ENCODE results near the gene SLC37A1.
A peak's percentile ranks its signal among the peaks of the same experiment; 100 is the strongest.

SLC37A1 gene

DNA sequence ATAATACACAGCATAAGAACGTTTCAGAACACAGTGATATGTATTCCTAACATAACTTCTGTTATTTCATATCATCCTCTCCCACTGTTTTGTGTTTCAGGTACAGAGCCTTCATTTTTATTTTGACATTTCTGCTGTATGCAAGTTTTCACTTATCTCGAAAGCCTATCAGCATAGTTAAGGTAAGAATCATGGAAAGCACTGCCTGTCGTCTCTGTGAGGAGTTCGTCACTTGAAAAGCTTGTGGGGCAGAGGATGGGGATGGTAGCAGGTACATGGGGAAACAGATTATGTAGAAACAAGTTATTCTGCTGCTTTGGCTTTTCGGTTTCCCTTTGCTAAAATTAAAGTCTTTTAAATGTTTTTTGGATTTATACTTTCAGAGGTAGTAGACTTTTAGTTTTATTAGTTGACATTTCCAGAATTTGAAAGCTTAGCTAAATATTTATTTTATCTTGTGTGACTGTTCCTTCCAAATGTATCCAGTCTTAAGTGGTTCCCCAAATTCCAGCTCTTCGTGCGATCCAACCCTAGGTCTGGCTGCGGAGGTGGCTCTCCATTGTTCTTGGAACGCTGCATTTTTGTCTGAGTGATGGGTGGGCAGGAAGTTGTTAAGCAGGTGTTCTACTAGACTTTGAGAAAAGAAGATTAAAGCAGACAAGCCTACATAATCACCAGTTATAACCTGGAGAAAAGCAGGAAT, 12.2 kb downstream of the SLC37A1 start:
- no peak for DNase-seq (ENCODE audit: low read depth in 1 of 2, low spot score in 1 of 2)

DNA sequence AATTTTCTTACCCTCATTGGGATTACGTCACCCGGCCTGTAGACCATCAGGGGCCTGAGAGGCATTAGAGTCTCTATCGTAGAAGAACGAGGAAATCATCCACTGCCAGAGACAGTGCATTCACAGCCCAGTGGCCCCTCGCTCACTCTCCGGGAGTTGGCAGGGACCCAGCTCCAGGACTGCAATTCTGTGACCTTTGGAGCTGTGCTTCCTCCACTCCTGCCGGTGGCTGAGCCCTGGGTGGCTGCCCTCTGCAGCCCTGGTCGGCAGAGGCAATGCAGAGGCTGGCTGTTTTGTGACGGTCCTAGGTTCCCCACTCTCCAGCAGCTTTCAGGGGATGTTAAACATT, 12.7 kb downstream of the SLC37A1 start:
- no peak for DNase-seq (ENCODE audit: low read depth in 1 of 2, low spot score in 1 of 2)

DNA sequence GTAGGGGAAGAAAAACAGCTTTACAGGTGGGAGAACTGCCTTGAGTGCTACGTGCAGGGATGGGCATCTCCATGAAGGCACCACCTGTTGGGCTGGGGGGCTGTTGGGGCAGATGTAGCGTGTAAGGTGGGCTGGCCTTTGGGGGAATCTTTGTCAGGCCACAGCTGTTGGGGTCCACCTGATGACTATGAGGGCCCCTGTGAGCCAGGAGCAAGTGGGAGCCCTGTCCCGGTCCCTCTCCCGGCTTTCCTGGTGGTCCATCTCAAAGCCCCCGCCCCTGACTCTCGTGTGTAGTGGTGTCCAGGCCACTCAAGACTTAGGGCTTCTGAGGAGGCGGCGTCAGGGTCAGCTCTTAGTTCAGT, 13.5 kb downstream of the SLC37A1 start:
- DNase-seq (ENCODE audit: low read depth in 1 of 2, low spot score in 1 of 2) = no peak

DNA sequence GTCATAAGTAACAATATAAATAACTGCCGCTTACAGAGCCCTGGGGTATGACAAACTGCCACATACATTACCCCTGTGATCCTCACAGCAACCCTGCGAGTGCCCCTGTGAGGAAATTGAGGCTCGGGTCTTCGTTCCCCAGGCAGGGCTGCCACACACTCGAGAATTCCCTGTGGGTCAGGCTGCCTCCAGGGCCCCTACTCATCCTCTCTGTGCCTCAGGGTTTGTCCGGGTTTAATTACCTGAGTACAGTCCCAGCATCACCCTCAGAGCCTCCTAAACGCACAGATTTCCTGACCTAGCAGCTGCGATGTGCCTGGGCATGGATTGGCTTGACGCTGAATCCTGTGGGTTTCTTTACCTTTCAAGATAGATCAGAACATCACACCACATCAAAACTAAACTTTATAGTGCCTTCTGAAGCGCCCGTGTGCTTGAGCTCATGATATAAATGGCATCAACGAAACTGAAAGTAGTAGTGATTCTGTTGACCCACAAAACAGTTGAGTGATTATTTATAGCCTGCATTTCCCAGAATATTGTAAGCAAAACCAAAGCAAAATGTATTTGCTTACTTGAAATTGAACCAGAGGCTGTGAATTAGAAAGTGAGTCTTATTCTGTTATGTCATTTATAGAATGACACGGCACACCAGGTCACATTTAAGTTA, 14.0 kb downstream of the SLC37A1 start:
- peak in 1 of 2 donors; percentile 40 for DNase-seq (ENCODE audit: low read depth in 1 of 2, low spot score in 1 of 2)

DNA sequence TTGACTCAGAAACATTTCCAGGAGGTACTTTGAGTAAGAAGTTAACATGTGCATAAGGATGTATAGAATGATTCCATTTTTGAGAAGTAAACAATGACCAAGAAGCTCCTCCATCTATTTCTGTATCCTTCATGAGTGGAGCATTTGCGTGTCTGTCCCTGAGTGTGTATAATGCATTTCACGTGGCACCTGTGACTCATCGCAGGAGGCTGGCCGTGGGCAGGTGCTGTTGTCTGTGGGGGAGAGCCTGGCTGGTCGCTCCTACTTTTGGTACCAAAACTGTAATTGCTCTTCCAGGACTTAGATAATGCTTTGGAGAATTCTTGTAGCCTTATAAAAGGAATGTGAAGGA, 16.5 kb downstream of the SLC37A1 start:
- no peak for DNase-seq (ENCODE audit: low read depth in 1 of 2, low spot score in 1 of 2)

DNA sequence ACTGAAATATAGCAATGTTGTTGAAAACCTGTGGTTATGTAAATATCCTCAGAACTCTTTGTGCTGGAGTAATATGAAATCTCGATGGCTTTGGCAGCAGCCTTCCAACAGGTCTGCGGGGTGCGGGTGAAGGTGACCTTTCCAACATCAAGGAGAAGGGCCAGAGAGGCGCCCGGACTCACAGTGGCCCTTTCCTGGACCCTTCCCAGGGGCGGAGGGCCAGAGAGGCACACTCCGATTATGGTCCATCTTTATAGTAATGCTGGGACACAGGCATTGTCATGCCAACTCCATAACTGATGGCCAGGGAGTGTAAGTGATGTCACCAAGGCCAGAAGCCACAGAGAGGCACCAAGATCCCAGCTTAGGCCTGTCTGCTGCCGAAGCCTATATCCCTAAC, 18.1 kb downstream of the SLC37A1 start:
- DNase-seq (ENCODE audit: low read depth in 1 of 2, low spot score in 1 of 2) = no peak

DNA sequence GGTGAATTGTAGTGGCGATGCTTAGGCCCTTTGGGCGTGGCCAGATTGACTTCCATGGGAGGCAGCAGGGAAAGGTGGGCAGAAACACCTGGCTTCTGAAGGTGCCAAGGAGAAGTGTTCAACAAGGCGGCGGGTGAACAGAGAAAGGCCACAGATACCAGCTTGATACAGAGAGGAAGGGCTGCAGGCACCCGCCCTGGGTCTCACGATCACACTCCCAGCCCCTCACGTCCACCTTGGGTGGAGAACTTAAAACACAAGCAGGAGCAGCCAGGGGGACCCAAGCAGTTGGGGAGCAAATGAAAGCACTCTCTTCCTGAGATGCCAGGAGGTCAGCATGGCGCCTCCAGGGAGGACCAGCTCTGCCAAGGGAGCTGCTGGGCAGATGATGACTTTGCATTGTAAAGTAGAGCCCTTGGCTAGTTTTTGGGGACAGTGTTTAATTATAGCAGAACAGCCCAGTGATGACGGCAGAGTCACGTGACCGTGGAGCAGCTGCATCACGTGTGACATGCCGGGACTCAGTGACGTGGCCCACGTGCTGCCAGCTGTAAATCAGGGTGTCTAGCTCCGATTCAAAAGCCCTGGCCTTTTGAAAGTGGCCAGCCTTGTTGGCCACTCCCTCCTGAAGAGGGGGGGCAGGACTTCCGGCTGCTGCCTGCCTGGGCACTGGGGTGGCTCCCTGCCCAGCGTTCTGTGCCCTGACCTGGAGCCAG, 19.0 kb downstream of the SLC37A1 start:
- DNase-seq (ENCODE audit: low read depth in 1 of 2, low spot score in 1 of 2) = no peak

DNA sequence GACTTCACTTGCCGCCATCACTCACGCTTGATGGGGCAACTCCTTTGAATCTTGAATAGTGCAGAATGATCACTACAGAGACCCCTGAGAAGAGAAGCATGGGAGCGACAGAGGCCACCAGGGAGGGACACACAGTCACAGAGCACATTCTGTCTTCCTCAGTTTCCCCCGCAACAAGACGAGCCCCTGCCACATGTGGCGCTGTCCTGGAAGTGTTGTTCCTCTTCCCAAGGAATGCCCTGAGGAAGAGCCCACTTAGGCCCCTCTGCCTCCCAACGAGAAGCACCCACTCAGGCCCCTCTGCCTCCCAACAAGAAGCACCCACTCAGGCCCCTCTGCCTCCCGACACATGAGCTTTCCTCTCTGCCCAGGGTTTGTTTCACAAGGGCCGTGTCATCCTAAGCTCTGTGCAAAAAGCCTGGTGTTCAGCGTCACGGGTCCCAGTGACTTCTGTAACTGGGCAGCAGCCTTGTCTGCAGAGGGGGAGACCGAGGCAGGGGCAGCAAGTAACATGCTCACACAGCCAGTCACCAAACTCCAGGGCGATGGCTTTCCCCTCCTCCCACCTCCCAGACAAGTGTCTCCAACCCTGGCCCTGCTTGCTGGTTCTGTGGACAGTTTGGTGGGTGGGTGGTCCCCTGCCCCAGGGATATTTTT, 19.8 kb downstream of the SLC37A1 start:
- DNase-seq (ENCODE audit: low read depth in 1 of 2, low spot score in 1 of 2) = no peak

DNA sequence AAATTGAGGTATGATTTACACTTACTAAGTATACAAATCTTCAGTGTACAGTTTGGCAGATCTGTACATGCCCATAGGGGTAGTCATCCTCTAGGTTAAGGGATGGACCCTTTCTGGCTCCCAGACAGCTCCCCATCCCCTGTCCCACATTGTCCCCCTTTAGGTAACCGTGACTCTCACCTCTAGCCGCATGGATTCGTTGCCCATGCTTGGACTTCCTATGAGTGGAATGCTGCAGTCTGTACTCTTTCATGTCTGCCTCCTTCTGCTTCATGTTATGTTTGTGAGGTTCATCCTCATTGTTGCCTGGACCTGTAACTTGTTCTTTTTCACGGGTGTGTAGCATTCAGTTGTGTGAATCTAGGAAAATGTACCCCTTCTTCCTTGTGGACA, 20.3 kb downstream of the SLC37A1 start:
- no peak for DNase-seq (ENCODE audit: low read depth in 1 of 2, low spot score in 1 of 2)

DNA sequence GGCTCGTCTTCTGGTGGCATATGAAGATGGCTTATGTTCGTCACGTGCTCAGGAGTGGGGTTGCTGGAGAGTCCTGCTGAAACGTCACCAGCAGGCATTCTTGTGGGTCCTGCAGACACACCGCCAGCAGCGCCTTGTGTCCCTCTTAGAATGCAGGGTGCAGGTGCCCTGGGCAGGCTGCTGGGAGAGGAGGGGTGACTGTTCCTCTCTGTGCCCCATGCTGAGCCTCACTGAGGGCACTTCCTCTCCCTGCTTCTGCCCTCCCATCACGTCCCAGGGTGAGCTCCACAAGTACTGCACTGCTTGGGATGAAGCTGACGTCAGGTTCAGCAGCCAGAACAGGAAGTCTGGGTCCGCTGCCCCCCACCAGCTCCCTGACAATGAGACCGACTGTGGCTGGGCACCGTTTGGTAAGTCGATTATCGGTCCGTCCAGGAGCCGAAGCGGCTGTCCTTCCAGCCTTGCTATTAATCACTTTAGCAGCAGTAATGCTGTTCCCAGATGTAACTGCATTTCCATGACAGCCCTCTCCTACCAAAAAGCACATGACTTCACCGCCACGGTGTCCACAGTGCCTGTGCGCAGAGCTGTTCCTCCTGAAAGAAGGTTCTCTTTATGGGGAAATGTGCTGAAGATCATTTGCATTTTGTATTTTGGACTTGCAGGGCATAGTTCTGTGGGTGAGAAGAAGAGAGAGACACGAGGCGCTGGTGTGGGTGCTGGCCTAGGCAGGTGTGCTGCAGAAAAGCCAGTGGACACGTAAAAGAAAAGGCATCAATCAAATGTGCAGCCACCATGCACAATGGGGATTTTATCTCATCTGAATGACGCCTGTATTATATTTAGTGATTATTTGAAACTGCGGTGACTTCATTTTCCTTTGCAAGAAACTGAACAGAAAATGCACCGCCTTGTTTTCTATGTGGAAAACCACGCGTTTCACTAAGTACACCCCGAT, 21.0 kb downstream of the SLC37A1 start:
- DNase-seq (ENCODE audit: low read depth in 1 of 2, low spot score in 1 of 2) = no peak

DNA sequence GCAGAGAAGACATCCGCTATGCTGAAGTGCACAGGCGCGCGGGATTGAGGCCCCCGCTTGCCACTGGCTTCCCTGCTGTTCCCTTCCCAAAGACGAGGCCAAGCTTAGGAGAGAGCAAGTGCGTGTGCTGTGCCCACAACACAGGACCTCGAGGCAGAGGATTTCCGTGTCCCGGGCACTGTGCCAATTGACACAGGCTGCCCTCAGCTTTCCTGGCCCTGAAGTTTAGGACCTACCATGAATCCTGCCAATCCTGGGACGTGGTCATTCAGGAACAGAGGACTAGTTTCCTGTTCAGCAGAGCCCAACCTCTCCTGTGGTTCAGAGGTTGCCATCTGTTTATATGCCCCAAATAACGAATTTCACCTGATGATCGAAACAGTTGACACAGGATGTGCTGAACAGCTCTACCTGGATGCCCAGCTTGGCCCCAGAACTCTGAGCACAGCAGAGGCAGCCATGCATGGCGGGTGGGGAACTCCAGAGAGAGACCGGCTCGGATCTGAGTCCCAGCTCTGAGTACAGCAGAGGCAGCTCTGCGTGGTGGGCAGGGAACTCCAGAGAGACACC, 22.0 kb downstream of the SLC37A1 start:
- no peak for DNase-seq (ENCODE audit: low read depth in 1 of 2, low spot score in 1 of 2)

DNA sequence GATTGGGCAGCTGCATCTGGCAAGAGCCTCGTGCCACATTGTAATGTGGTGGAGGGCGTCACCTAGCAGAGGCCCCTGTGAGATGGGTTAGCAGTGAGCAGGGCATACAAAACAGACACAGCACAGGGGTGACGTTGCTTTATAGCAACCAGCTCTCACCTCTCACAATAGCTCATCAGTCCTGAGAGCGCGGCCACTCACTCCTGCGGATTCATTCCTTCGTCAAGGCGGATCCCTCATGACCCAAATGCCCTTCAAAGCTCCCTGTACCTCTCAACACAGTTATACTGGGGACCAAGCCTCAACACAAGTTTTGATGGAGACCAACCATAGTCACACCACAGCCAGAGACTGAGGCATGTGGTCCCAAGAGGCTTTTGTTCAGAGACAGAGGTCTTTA, 22.9 kb downstream of the SLC37A1 start:
- no peak for DNase-seq (ENCODE audit: low read depth in 1 of 2, low spot score in 1 of 2)

DNA sequence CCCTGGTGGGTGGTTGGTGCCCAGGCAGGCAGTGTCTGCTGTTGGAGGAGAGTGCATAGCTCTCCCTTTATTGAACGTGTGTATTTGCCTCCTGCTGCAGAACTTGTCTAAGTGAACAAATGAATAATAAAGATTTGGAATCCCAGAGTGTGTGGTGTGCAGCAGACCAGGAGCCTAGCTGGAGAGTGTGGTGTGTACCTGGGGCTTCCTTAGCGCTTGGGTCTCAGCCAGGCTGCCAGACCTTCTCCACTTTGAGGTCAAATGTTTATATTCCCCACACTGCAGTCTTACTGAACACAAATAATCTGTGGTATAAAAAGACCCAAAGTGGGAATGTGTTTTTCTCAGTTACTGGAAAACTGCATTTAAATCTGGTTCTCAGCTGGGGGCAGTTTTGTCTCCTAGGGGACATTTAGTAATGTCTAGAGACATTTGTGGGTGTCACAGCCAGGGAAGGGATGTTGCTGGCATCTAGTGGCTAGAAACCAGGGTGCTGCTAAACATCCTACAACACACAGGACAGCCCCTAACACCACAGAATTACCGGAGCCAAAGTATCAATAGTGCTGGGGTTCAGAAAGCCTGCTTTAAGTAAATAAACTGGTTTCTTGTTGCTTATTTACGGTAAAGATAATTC, 23.6 kb downstream of the SLC37A1 start:
- no peak for DNase-seq (ENCODE audit: low read depth in 1 of 2, low spot score in 1 of 2)

DNA sequence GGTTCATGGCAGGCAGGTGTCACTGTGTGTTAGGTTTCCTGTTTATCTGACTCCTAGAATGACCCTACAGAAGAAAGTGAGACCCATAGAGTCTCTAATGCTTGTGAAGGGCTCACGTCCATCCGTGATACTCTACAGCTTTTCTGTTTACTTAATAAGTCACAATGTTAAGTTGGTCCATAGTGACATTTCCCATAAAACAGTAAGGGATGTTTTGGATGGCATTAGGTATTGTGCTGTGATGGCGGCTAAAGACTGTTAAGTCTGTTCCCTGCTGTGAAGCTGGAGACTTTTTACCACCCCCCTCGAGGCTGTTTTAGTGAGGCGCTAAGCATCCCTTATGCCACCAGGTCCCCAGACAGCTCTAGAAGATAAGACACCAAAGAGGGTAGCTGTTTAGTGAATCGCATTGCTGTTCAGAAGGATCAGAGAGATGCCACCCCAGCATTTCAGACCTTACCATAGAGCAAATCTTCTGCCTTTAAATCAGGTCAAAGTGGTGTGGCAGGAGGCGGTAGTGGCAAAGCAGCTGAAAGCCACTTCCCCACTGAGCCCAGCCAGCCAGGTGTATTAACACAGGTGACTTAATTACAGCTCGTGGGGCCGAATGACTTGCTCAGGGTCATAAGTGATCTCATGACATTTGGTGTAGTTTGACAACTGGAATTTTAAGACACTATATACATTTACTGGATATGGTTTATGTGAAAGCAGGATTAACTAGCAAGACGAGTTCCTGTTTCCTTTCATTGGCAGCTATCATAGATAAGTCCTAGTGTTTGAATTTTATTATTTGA, 25.0 kb downstream of the SLC37A1 start:
- no peak for DNase-seq (ENCODE audit: low read depth in 1 of 2, low spot score in 1 of 2)

DNA sequence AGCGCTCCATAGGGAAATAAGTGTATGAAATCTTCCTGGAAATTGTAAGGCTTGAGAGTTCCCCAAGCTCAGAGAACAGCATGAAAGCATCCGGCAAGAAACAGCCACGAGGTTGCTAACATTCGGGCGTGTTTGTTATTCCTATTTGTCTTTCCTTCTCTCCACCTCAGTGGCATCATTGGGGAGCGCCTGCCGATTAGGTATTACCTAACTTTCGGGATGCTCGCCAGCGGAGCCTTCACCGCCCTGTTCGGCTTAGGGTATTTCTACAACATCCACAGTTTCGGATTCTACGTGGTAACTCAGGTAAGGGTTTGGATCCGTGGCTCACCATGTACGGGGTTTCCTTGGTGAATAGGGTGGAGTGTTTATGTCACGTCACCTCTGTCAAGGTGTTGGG, 25.7 kb downstream of the SLC37A1 start:
- no peak for DNase-seq (ENCODE audit: low read depth in 1 of 2, low spot score in 1 of 2)

DNA sequence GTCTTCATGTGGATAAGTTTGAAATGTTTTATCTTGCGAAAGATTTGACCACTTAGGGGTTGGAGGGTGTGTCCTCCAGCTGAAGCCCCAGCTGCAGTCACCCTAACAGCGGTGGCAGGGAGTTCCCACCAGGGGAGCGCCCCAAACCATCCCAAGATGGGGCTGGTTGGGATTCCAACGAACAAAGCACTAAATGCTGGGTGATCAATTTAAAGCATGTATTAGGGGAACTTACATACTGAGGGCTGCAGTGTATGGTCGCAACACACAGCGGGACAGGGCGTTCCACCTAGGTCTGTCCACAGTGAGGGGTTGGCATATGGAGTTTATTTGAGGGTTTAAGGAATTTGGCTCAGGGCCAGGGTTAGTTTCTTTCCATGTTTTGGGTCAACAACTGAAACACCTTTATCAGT, 26.3 kb downstream of the SLC37A1 start:
- DNase-seq (ENCODE audit: low read depth in 1 of 2, low spot score in 1 of 2) = no peak

DNA sequence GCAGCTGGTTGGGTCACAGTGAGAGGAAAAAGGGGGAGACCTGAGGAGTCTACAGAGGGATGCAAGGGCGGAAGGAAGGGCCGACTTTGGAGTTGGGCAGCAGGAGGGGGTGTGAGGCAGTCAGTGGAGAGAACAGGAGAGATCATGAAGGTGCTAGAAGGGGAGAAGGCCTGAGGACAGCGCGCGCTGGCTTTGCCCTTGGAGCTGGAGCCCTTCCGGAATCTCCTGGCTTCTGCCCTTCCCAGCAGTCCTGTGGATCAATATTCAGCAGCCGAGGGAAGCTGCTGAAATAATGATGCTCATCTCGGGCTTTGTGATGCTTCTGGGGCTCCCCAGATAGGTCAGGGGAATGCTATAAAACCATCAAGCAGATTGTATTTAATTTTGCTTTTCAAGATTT, 26.7 kb downstream of the SLC37A1 start:
- DNase-seq (ENCODE audit: low read depth in 1 of 2, low spot score in 1 of 2) = no peak

DNA sequence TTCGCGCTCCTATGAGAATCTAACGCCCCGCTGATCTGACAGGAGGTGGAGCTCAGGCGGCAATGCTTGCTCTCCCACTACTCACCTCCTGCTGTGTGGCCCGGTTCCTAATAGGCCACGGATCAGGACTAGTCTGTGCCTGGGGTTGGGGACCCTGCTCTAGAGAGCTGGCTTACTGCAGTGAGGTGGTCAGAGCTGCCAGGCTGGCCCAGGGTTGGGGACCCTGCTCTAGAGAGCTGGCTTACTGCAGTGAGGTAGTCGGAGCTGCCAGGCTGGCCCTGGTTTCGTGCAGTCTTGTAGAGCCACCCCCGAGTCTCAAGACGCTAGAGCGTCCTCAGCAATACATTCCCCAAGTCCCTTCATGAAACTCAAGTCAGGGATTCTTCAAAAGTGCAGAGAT, 27.5 kb downstream of the SLC37A1 start:
- DNase-seq (ENCODE audit: low read depth in 1 of 2, low spot score in 1 of 2) = no peak

DNA sequence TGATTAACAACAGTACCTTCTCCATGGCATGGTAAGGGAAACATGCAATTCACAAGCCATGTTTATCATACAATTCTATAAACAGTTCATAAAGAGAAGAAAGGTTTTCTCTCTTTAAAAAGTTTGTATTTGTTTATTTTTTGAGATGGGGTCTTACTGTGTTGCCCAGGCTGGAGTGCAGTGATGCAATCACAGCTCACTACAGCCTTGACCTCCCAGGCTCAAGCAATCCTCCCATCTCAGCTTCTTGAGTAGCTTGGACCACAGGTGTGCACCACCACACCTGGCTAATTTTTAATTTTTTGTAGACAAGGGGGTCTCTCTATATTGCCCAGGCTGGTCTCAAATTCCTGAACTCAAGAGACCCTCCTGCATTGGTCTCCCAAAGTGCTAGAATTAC, 28.0 kb downstream of the SLC37A1 start:
- DNase-seq (ENCODE audit: low read depth in 1 of 2, low spot score in 1 of 2) = no peak

All from activated CD4-positive, alpha-beta T cell treated with anti-CD3 and anti-CD28 coated beads, Interleukin-2, amount 50 U/mL, for 24 hours (primary cell).